Esophagus muscularis mucosa (tissue), 4 donors: ENCODE results near the gene CLTA.
"Not testable (repeated sequence)": the region's sequence is repeated elsewhere in the genome, so short reads cannot be mapped to it uniquely, and the experiment has no call there.

Experiments
- EP300 ChIP-seq: sonication (generic); formaldehyde crosslinking; IDR thresholded peaks from one replicate; pipeline ENCODE4 v1.6.1; 2017; ENCODE audit warnings: antibody characterized with exemption
- POLR2A ChIP-seq: fragments of 450-650 bp; IDR thresholded peaks from one replicate; pipeline ENCODE4 v1.6.1; 2017; ENCODE audit warnings: antibody characterized with exemption, moderate library complexity, mild to moderate bottlenecking, low read depth
- POLR2AphosphoS5 ChIP-seq, 2 donors: sonication (generic); formaldehyde crosslinking; IDR thresholded peaks; one replicate each; pipeline ENCODE4 v1.6.1; 2017; ENCODE audit warnings: antibody characterized with exemption in 2 of 2
- TF ChIP-seq, protein P1 (sequence below), 3 experiments: fragments of 200-600 bp in 2 of 3; fragments of 450-650 bp in 1 of 3; sonication (generic) in 2 of 3; IDR thresholded peaks; one replicate each; pipeline ENCODE4 v1.5.1; 2017 to 2019; ENCODE audit warnings: antibody characterized with exemption in 3 of 3, mild to moderate bottlenecking in 2 of 3, moderate library complexity in 1 of 3

GRCh38 chr9:36180243-36180642 is 10.5 kb upstream of the CLTA start:
- TF ChIP-seq, protein P1, sequence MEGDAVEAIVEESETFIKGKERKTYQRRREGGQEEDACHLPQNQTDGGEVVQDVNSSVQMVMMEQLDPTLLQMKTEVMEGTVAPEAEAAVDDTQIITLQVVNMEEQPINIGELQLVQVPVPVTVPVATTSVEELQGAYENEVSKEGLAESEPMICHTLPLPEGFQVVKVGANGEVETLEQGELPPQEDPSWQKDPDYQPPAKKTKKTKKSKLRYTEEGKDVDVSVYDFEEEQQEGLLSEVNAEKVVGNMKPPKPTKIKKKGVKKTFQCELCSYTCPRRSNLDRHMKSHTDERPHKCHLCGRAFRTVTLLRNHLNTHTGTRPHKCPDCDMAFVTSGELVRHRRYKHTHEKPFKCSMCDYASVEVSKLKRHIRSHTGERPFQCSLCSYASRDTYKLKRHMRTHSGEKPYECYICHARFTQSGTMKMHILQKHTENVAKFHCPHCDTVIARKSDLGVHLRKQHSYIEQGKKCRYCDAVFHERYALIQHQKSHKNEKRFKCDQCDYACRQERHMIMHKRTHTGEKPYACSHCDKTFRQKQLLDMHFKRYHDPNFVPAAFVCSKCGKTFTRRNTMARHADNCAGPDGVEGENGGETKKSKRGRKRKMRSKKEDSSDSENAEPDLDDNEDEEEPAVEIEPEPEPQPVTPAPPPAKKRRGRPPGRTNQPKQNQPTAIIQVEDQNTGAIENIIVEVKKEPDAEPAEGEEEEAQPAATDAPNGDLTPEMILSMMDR (IDR thresholded peaks at IDR 0.05): not testable (repeated sequence)
- not testable (repeated sequence) for TF ChIP-seq POLR2A; EP300; POLR2AphosphoS5 (IDR thresholded peaks at IDR 0.05)
